GM18502 (cell line): ENCODE measurements around the gene CTNS.
"Not testable (repeated sequence)": the region's sequence is repeated elsewhere in the genome, so short reads cannot be mapped to it uniquely, and the experiment has no call there.

Experiments used
- ATAC-seq: cut with Tn5 transposase; IDR thresholded peaks from one replicate; pipeline ENCODE4 v1.9.1; 2021; ENCODE audit warnings: mild to moderate bottlenecking; ENCODE audit not compliant: unreplicated experiment, poor library complexity

CTNS gene

GRCh38 chr17:3681565-3681964 lies 45.0 kb downstream of the CTNS start:
- no peak for ATAC-seq

- no peak for ATAC-seq
These were observed 45.5 kb downstream of the CTNS start for GRCh38 chr17:3682033-3682432.

GRCh38 chr17:3683054-3683511 lies 46.5 kb downstream of the CTNS start:
- no peak for ATAC-seq

GRCh38 chr17:3685174-3685573 lies 48.6 kb downstream of the CTNS start:
- ATAC-seq: no peak

- ATAC-seq: no peak
These were observed 51.5 kb downstream of the CTNS start for GRCh38 chr17:3688027-3688553.

GRCh38 chr17:3688852-3689261 lies 52.3 kb downstream of the CTNS start:
- ATAC-seq: no peak

- no peak for ATAC-seq
These were observed 52.9 kb downstream of the CTNS start for GRCh38 chr17:3689262-3690093.

- ATAC-seq: no peak
These were observed 53.6 kb downstream of the CTNS start for GRCh38 chr17:3690094-3690715.

GRCh38 chr17:3691617-3692067 lies 55.1 kb downstream of the CTNS start:
- no peak for ATAC-seq

- ATAC-seq: no peak
These were observed 55.8 kb downstream of the CTNS start for GRCh38 chr17:3692346-3692745.

GRCh38 chr17:3693141-3693540 lies 56.6 kb downstream of the CTNS start:
- ATAC-seq: no peak

- ATAC-seq: peak; percentile 52
These were observed 57.3 kb downstream of the CTNS start for GRCh38 chr17:3693829-3694231.

GRCh38 chr17:3695129-3695722 lies 58.7 kb downstream of the CTNS start:
- ATAC-seq: no peak

- ATAC-seq: no peak
These were observed 59.3 kb downstream of the CTNS start, which contains the start of gene P2RX5 for GRCh38 chr17:3695723-3696411. TSS of gene P2RX5 (minus strand) at chr17:3696155. CDS start at chr17:3696005, 150 bp downstream.

GRCh38 chr17:3697103-3697476 lies 60.5 kb downstream of the CTNS start:
- no peak for ATAC-seq

- ATAC-seq: no peak
These were observed 61.6 kb downstream of the CTNS start for GRCh38 chr17:3698139-3698538.

GRCh38 chr17:3699951-3700350 lies 63.4 kb downstream of the CTNS start:
- ATAC-seq: no peak

- ATAC-seq: not testable (repeated sequence)
These were observed 65.5 kb downstream of the CTNS start for GRCh38 chr17:3702041-3702539.

- no peak for ATAC-seq
These were observed 68.6 kb downstream of the CTNS start for GRCh38 chr17:3704931-3705717.

- ATAC-seq: not testable (repeated sequence)
These were observed 69.1 kb downstream of the CTNS start for GRCh38 chr17:3705718-3705984.
